SK-N-MC (cell line): Measurements from ENCODE around the gene HOMER2.

Experiments
- EZH2 ChIP-seq: fragments of 200-600 bp; sonication (generic); IDR thresholded peaks from one replicate; pipeline ENCODE4 v1.6.1; 2017; ENCODE audit warnings: antibody characterized with exemption
- FOXP2 ChIP-seq: optimal IDR thresholded peaks from 2 replicates; pipeline ENCODE3; 2011; ENCODE audit warnings: mild to moderate bottlenecking, moderate library complexity; ENCODE audit not compliant: insufficient read depth; ENCODE audit errors: extremely low read length, control extremely low read depth
- POLR2AphosphoS5 ChIP-seq: IDR thresholded peaks from 2 replicates; pipeline ENCODE4 v1.6.1; 2012; ENCODE audit warnings: mild to moderate bottlenecking, low read depth, low read length, borderline replicate concordance

DNA sequence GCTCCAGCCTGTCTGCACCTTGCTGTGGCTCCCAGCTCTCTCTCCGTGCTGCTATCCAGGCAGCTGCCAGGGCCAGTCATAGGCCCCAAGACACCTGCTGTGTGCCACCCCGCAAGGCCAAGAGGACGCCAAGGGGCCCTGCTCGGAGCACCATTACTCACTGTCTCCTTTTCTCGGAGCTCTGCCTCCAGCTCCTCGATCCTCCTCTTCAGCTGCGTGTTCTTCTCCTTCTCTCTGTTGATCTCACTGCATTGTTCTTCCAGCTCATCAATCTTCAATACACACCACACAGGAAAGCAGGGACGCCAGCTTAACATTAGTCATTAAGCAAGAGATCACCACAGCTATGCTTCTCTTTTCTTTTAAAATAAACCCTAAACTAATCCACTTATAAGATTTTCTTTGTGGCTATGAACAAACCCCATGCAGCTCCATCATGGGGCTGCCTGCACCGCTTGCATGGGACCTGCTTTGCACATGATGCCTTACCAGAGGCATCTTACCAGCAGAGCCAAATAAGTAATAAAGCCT, 100.5 kb downstream of the HOMER2 start:
- TF ChIP-seq EZH2 = no peak
- no peak for TF ChIP-seq POLR2AphosphoS5
- no peak for TF ChIP-seq FOXP2
